Measurements from ENCODE around the gene CADPS. TPM values are rescaled to one million over a fixed set of nuclear protein-coding genes. Genes with fewer than 3 reads are reported as not detected.

The CADPS gene
- total and polyA plus RNA-seq, 9 of the 15 experiments (the other 6 are each of a cell fraction or from before 2014, with no cell fraction given): not detected

- TF ChIP-seq, protein P1, sequence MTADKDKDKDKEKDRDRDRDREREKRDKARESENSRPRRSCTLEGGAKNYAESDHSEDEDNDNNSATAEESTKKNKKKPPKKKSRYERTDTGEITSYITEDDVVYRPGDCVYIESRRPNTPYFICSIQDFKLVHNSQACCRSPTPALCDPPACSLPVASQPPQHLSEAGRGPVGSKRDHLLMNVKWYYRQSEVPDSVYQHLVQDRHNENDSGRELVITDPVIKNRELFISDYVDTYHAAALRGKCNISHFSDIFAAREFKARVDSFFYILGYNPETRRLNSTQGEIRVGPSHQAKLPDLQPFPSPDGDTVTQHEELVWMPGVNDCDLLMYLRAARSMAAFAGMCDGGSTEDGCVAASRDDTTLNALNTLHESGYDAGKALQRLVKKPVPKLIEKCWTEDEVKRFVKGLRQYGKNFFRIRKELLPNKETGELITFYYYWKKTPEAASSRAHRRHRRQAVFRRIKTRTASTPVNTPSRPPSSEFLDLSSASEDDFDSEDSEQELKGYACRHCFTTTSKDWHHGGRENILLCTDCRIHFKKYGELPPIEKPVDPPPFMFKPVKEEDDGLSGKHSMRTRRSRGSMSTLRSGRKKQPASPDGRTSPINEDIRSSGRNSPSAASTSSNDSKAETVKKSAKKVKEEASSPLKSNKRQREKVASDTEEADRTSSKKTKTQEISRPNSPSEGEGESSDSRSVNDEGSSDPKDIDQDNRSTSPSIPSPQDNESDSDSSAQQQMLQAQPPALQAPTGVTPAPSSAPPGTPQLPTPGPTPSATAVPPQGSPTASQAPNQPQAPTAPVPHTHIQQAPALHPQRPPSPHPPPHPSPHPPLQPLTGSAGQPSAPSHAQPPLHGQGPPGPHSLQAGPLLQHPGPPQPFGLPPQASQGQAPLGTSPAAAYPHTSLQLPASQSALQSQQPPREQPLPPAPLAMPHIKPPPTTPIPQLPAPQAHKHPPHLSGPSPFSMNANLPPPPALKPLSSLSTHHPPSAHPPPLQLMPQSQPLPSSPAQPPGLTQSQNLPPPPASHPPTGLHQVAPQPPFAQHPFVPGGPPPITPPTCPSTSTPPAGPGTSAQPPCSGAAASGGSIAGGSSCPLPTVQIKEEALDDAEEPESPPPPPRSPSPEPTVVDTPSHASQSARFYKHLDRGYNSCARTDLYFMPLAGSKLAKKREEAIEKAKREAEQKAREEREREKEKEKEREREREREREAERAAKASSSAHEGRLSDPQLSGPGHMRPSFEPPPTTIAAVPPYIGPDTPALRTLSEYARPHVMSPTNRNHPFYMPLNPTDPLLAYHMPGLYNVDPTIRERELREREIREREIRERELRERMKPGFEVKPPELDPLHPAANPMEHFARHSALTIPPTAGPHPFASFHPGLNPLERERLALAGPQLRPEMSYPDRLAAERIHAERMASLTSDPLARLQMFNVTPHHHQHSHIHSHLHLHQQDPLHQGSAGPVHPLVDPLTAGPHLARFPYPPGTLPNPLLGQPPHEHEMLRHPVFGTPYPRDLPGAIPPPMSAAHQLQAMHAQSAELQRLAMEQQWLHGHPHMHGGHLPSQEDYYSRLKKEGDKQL (CRISPR knock-in tag; IDR thresholded peaks at IDR 0.05; ENCODE audit: borderline replicate concordance): no peak
- TF ChIP-seq POLR2AphosphoS5 (IDR thresholded peaks at IDR 0.05; ENCODE audit: control insufficient read depth, insufficient read depth, low read depth, low read length) (no peak), YBX1 (IDR thresholded peaks at IDR 0.05) (no peak), TFAM (CRISPR knock-in tag; conservative IDR thresholded peaks at IDR 0.05) (no peak), COPS2 (conservative IDR thresholded peaks at IDR 0.05) (no peak), ZNF57 (CRISPR knock-in tag; IDR thresholded peaks at IDR 0.05) (no peak), SREBF1 (IDR thresholded peaks at IDR 0.05; ENCODE audit: borderline replicate concordance, low read depth, low read length) (no peak), TCFL5 (CRISPR knock-in tag; conservative IDR thresholded peaks at IDR 0.05) (no peak), HCFC1 (IDR thresholded peaks at IDR 0.05; ENCODE audit: low read depth, low read length) (no peak)
- TF ChIP-seq, protein P2, sequence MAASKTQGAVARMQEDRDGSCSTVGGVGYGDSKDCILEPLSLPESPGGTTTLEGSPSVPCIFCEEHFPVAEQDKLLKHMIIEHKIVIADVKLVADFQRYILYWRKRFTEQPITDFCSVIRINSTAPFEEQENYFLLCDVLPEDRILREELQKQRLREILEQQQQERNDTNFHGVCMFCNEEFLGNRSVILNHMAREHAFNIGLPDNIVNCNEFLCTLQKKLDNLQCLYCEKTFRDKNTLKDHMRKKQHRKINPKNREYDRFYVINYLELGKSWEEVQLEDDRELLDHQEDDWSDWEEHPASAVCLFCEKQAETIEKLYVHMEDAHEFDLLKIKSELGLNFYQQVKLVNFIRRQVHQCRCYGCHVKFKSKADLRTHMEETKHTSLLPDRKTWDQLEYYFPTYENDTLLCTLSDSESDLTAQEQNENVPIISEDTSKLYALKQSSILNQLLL (CRISPR knock-in tag; IDR thresholded peaks at IDR 0.05; ENCODE audit: borderline replicate concordance): no peak
Observed at GRCh38 chr3:62361261-62361660, 514.0 kb downstream of the CADPS start (continued).

Data from K562 (cell line).